RWPE1 (cell line): ENCODE data around the gene ROMO1.
A peak's percentile ranks its signal among the peaks of the same experiment; 100 is the strongest.

Experiments used
- CTCF ChIA-PET: fragments of 350-600 bp; sonication (Branson Sonifier 250); formaldehyde crosslinking; extraction: SDS; loops from one replicate; lab custom pipeline; 2021; lab: Yijun Ruan, JAX
- POLR2A ChIA-PET: fragments of 400-600 bp; formaldehyde crosslinking; extraction: SDS; loops from one replicate; lab custom pipeline; 2020; ENCODE audit warnings: antibody characterized with exemption; ENCODE audit not compliant: low non-redundant PET; lab: Yijun Ruan, JAX
- DNase-seq: peaks from one replicate; pipeline ENCODE4 v3.0.0; 2012; ENCODE audit warnings: low spot score
- H3K27ac ChIP-seq: fragments of 450-650 bp; 2 replicates; pipeline ENCODE4 v1.5.1; 2017
- TF ChIP-seq, protein P1 (sequence below): fragments of 450-650 bp; conservative IDR thresholded peaks from 2 replicates; pipeline ENCODE4 v1.5.1; 2017; ENCODE audit warnings: low read depth, mild to moderate bottlenecking

The ROMO1 gene

DNA sequence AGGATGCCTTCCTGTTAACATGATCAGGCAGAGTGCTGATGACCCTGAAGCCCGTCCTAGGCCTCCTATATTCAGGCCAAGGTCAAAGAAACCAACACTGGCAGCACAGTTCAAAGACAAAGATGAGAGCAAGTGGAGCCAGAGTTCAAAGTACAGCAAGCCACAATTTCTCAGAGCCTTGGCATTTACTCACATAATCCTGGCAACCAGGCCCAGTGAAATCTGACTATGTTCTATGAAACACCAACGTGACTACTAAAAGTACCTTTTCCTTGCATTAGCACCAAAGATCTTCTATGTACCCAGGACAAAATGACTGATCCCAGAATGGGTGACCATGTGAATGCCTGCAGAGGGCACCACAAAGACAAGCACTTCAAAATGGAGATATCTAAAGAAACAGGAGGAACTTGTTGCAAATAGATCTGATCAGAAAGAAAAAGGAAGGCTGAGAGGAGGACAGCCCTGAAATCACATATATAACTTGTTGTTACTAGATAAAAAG, 3.9 kb upstream of the ROMO1 start:
- POLR2A ChIA-PET: no interaction called here
- CTCF ChIA-PET: interaction anchor here (0.7 kb wide), 1 partner anchor 24 kb away, joined by 6 read pairs; no protein-coding TSS in a partner anchor
- H3K27ac ChIP-seq: no peak overlapping the region
- TF ChIP-seq, protein P1, sequence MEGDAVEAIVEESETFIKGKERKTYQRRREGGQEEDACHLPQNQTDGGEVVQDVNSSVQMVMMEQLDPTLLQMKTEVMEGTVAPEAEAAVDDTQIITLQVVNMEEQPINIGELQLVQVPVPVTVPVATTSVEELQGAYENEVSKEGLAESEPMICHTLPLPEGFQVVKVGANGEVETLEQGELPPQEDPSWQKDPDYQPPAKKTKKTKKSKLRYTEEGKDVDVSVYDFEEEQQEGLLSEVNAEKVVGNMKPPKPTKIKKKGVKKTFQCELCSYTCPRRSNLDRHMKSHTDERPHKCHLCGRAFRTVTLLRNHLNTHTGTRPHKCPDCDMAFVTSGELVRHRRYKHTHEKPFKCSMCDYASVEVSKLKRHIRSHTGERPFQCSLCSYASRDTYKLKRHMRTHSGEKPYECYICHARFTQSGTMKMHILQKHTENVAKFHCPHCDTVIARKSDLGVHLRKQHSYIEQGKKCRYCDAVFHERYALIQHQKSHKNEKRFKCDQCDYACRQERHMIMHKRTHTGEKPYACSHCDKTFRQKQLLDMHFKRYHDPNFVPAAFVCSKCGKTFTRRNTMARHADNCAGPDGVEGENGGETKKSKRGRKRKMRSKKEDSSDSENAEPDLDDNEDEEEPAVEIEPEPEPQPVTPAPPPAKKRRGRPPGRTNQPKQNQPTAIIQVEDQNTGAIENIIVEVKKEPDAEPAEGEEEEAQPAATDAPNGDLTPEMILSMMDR: no peak
- no peak for DNase-seq

DNA sequence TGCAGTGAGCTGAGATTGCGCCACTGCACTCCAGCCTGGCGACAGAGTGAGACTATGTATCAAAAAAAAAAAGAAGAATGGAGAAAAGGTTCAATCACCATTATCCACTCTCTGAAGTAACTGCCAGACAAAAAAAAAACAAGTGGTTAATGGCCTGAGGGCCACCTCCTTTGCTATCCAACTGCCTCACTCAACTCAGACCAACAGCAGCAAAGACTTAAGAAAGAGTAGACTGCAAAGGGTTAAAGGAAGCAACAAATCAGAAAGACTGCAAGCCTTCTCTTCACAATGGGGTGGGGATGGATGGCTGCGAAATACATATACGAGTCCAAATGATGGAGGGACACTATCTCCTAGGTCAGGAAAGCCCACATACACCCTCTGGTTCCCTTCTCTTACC, 3.2 kb upstream of the ROMO1 start:
- DNase-seq: no peak
- ChIA-PET POLR2A (no interaction called here), CTCF (interaction anchor here (0.7 kb wide), 1 partner anchor 24 kb away, joined by 6 read pairs; no protein-coding TSS in a partner anchor)
- H3K27ac ChIP-seq: no peak overlapping the region
- TF ChIP-seq, protein P1: no peak

DNA sequence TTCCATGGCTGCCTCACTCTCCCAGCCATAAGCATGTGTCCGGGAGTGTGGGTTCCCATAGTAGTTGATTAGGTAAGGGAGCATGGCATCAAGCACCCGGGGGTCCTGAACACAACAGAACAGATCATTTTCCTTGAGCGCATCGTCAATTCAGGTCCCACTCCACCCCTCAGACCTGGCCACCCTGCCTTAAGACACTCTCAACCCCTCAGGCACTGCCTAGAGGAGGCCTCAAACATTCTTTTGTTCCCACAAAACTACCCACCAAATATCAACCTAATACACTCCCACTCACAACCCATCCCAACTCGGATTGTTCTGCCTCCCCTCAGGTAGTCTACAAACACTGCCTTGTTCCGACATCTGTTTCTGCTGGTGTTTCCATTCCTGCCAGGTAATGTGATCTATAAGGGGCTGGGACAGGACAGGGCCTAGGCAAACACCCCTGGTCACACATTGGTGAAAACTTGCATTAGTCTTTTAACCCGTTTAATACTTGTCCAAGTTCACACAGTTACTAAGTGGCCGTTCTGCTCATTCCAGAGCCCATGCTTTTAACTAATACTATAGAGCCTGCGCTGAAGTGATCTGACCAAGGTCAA, 1.4 kb upstream of the ROMO1 start:
- peak overlapping the region; percentile 92 for H3K27ac ChIP-seq
- TF ChIP-seq, protein P1: no peak
- ChIA-PET POLR2A (no interaction called here), CTCF (interaction anchor here (1.0 kb wide), 1 partner anchor 20 kb away, joined by 5 read pairs; no protein-coding TSS in a partner anchor)
- no peak for DNase-seq

DNA sequence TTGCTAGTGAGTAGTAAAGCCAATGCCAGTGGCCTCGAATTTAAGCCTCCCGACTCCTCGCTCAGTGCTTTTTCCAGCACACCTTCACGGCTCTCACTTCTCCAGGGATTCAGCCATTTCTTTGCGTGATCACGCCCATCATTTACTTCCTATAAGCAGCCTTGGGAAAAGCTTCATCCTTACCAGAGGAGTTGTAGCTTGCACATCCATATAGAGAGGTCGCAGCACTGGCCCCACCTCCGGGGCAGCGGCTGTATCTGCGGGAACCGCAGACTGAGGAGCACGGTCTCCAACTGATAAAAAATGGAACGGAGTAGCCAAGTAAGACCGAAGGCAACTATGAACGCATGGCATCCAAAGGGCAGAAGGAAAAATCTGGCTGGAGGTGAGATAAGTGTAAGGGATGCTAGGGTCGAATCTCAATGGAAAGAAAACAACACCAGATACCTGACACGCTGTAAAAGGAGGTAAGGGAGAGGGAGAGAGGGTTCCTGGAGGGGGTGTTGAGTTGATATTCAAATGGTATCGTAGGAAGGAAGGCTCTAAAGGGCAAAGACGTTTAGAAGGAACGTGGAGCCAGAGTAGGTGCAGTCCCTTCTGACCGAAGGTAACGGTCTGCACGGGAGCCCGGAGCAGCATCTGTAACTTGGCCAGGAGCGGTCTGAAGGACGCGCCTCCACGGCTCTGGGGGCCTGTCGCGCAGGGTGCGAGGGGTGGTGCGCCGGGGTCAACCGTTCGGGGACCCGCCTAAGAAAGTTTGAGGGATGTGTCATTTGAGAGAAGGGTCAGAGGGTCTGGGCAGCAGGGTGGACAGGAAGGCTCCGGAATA, 693 bp upstream of the ROMO1 start:
- TF ChIP-seq, protein P1: no peak
- POLR2A ChIA-PET: interaction anchor here (0.8 kb wide), 1 partner anchor 387 kb away, joined by 3 read pairs; no protein-coding TSS in a partner anchor
- peak; percentile 65 for DNase-seq
- CTCF ChIA-PET: interaction anchor here (0.7 kb wide), 1 partner anchor 11 kb away, joined by 3 read pairs; no protein-coding TSS in a partner anchor
- H3K27ac ChIP-seq: peak overlapping the region; percentile 92

DNA sequence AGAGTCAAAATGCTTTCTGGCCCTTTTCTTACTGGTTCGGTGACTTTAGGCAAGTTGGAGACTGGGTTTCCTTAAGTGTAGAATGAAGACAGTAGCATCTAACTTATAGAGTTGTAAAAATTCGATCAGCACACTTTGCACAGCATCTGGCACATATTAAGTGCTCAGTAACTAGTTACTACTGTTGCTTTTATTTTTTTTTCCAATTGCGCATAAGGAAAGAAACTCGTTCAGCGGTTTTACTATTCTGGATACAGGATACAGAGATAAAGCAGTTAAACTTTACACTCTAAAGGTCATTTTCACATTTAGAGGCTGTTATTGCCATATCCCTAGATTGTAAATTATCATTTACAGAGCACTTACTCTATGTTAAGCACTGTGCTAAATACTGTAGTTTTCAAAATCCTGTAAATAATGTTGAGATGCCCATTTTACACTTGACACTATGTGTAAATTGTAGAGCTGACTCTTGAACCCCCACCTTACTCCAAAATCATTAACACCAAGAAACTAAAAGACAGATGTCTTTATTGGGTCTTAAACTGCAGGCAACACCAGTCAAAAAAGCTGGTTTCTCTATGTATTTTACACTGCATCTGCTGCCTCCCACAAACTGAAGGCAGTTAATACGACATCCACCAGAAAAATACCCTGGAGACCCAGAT, 886 bp downstream of the ROMO1 start:
- ChIA-PET POLR2A (no interaction called here), CTCF (interaction anchor here (0.5 to 0.7 kb wide), 4 partner anchors 70 to 1589 kb away, joined by 3 read pairs; no protein-coding TSS in a partner anchor)
- TF ChIP-seq, protein P1: no peak
- H3K27ac ChIP-seq: peak overlapping the region; percentile 92
- DNase-seq: no peak
